Head of caudate nucleus (tissue), 42 donors: ENCODE measurements around the gene NPTX2.

Experiments
- DNase-seq, 42 donors: peaks; one replicate each; pipeline versions ENCODE4 v3.0.0 to v3.0.0-alpha.2; 2020 to 2021; ENCODE audit warnings: mixed read lengths in 7 of 42
- intact Hi-C: fragments of 100-400 bp; cut with DNase I; formaldehyde crosslinking; loops from one replicate; pipeline ENCODE4 v1.15.0; 2022

Gene NPTX2

DNA sequence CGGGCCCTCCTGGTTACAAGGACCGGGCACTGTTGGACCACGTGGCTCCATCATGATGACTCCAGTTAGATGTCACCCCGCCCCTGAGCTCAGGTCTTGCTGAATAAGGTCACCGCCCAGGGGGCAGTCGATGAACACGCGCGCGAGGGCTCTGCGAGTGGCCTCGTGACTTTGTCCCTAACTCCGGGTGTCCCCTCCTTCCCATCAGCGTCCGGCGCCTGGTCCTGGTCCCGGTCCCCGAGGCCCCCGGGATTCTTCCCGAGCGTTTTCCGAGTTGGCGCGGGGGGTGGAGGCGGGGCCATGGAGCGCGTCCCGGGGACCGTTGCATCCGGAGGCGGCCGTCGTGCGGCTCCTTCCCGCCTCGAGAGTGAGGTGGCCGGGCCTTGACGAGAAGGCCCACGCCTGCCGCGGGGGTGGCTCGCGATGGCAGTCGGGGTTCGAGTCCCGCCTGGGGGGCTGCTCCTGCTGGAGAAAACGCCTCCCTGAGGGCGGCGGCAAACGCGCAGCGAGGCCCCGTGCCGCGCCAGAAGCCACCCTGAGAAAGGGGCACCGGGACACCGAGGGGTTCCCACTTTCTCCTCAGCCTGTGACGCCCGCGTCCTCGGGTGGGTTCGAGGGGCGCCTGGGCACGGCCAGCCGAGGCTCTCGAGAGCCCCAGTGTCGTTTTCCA, 569 bp upstream of the NPTX2 start:
- peak in 8 of 42 donors; percentile 10 to 47 (median 26) for DNase-seq
- intact Hi-C loops: no loop called here

DNA sequence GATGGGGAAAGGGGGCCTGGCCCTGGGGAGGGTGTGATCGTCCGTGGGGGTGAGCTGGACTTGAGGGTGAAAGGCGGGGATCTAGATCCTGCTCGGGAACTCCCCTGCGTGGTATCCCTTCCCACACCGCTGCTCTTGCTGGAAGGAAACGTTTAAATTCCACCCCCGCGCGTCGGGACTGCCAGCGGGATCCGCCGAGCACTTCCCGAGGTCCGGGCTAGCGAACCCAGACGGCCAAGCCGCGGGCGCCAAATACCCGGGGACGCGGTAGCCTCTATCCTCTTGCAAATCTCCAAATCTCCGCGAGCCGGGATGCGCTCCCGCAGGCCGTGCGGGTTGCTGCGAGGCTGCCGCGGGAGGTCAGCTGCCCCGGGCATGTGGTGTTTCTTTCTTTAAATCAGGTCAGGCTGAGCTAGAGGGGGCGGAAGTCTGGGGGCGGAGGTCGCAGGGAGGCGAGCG, 904 bp downstream of the NPTX2 start:
- intact Hi-C loops: no loop called here

DNA sequence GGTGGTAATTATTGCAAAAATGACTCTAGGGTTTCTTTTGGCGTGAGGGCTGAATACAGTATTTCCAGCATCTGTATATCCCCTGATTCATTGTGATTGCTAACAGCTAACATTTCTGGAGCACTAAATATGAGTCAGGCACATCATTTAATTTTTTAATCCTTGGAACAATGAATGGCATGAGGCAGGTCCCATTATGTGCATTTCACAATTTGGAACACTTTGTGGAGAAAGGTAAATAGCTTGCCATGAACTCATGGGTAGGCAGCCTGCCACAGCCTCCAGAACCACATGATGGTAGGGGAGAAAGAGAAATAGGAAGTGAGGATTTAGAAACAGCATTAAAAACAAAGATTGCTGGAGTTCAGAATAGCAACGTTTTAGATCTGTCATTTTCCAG, 1.7 kb downstream of the NPTX2 start:
- DNase-seq: peak in 1 of 42 donors; percentile 39
- intact Hi-C loops: no loop called here

More for the DNA sequence above, 904 bp downstream of the NPTX2 start:
- peak in 14 of 42 donors; percentile 8 to 59 (median 31) for DNase-seq

DNA sequence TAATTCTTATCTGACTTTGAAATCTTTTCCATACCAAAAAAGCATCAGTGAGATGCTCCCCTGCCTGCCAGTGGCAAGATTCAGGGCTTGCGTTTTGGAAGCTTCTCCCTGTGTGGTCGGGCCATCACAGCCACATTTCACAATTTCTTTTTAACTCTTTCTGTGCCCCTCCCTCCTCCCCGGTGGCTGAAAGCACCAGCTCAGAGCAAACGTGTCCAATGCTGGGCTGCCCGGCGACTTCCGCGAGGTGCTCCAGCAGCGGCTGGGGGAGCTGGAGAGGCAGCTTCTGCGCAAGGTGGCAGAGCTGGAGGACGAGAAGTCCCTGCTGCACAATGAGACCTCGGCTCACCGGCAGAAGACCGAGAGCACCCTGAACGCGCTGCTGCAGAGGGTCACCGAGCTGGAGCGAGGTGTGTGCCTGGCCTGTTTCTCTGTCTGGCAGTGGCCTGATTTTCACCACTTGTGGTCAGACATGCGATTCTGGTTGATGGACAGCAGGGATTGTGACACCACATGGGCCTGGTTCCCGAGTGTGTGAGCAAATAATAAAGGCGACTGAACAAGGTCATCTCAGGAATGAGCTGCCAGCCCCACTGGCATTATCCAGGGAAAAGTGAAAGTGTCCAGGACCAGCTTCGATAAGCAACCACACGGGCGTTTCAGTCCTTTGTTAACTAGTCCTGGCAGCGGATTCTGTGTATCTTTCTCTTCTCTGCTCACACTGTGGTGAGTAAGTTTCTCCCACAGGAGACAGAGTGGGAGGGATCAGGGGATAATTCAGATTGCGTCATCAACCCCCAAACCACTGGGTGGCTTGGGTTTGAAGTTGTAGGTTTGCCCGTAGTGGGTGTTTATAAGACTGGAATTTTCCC, 2.6 kb downstream of the NPTX2 start:
- DNase-seq: peak in 17 of 42 donors; percentile 14 to 65 (median 34)
- intact Hi-C loops: no loop called here

DNA sequence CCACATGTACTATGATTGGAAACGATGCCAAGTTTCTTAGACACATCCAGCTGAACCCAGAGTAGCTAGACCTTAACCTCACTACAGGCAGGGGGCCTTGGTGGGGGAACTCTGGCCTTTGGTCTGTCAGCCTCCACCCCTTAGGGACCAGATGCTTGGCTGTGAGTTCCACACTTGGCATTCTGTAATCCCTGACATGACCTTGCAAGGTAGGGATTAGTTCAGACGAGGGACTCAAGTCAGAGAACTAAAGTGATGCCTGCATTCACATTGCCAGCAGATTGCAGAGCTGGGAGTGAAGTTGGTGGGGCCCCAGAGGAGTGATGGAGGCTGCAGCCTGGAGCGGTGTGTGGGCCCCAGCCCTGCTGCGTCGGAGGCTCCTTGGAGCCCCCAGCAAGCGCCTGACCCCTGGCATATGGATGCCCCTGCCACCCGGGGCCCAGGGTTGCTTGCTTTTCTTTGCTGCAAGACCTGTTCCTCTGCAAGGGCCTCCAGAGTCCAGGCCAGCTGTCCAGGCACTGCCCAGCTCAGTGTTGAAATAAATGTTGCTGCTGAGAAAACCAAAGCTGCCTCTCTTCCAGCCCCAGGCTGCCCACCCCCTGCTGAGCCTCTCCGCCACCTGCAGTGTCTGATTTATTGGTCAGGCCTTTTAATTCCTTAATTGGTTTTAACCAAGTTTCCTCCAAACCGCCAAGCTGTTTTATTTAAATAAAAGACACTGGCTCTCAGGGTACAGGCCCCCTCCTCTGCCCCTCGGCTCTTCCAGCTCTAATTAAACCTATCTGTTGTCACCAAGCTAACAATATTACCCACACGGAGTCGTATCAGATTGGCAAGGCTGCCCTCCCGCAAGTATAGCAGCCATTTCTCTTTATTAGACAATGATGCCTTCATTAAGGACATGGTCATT, 4.7 kb downstream of the NPTX2 start:
- peak in 1 of 42 donors; percentile 33 for DNase-seq
- intact Hi-C loops: no loop called here

DNA sequence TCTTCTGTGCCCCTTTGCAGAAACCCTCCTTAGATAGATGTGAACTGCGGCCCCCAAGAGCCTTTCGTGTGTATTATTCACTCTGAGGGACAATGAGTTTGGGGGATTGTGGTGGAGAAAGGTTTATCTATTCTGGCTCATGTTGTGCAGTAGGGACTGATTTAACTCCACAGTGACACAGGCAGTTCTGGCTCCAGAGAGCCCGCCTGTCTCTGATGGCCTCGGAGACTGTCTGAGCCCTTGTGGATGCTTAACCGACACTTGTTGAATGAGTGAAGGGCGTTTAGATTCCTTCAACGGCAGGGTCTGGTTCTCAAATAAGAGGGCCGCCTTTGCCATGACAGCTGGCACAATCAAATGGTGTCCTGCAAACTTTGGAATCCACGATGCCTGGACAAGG, 5.8 kb downstream of the NPTX2 start:
- peak in 2 of 42 donors; percentile 11 to 20 for DNase-seq
- intact Hi-C loops: no loop called here

DNA sequence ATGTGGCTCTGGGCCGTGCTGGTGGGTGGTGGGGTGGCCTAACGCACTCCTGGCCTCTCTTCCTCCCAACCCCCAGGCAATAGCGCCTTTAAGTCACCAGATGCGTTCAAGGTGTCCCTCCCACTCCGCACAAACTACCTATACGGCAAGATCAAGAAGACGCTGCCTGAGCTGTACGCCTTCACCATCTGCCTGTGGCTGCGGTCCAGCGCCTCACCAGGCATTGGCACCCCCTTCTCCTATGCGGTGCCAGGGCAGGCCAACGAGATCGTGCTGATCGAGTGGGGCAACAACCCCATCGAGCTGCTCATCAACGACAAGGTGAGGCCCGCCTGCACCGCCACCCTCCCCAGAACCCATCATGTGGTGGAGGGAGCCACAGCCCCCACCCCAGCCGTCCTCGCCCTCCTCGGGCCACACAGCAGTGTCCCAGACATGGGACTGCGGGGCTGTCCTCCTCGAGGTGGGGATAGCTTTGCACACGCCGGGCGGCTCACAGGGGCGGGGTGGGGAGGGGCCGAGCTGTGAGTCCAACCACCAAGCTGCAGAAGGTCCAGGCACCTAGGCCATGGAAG, 7.8 kb downstream of the NPTX2 start:
- intact Hi-C loops: no loop called here
- DNase-seq: peak in 1 of 42 donors; percentile 11

DNA sequence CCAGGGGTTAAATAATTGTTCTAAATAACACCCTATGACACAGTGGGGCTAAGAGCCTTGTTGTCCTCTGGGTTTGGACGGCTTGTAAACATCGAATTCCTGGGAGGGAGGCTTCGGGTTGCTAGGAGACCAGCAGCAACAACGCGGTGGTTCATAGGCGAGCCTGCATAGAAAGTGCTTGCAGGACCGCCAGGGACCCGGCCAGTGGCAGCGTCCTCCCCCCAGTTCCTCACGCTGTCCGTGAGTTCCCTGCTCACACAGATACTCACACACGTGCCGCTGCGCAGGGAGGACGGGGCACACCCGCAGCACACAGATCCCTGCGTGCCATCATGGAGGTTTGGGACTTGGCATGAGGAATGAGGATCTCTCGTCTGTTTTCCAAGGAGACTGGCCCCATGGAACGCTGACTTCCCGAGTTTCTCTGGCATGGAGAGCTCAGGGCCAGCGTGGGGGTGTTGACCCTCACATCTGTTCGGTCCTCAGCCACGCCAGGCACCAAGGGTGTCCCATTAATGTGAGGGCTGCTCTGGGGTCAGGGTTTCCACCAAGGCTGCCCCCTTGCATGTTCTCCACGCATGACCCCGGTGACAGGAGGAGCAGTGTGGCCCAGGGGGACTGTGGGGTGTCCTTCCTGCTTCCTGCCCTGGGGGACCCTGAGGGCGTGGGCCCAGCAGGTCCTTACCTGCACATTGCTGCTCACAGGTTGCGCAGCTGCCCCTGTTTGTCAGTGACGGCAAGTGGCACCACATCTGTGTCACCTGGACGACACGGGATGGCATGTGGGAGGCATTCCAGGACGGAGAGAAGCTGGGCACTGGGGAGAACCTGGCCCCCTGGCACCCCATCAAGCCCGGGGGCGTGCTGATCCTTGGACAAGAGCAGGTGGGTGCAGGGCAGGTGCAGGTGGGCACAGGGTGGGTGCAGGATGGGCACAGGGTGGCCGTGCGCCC, 9.7 kb downstream of the NPTX2 start:
- intact Hi-C loops: no loop called here
- peak in 1 of 42 donors; percentile 19 for DNase-seq

DNA sequence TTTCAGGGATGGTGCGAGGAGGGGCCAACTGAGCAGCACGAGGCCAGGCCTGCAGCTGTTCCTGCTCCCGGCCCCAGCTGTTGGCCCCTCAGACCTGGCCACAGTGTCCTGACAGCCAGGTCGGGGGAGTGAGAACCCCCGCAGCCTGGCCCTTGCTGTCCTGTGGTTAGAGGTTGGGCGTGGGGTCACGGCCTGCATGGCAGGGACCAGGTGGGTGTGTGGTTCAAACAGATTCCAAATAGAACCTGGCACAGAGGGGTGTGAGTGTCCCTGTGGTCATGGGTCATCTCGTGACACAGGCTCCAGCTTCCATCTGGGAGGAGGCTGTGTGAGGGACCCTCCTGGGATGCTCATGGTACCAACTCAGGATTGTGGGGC, 10.3 kb downstream of the NPTX2 start:
- intact Hi-C loops: no loop called here
- DNase-seq: no peak

DNA sequence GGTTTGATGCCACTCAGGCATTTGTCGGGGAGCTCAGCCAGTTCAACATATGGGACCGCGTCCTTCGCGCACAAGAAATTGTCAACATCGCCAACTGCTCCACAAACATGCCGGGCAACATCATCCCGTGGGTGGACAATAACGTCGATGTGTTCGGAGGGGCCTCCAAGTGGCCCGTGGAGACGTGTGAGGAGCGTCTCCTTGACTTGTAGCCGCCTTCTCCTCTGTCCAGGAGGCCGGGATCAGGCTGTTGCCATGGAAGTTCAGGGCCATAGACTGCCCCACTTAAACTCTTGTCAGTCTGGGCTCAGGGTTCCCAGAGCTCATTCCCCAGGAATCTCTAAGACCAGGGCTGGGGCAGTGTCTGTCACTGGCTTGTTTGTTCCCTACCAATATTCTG, 11.3 kb downstream of the NPTX2 start:
- DNase-seq: peak in 1 of 42 donors; percentile 22
- intact Hi-C loops: no loop called here

DNA sequence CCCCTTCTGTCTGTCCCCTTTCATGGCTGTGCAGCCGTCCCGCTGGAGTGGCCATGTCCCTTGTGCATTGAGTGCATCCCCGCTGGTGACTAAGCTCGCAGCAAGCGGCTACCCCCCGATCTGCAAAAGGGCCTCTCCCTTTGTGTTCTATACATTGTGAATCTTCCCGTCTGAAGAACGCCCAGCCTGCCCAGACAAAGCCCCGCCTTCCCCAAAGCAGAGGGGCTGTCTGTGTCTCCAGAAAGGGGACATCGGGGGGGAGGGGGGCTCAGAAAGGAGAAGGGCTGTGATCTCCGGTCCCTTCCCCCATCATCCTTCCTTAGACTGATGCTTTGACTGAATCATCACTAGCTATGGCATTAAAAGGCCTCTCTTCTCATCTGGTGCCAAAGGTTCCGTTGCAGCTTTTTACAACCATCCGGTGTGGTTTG, 11.9 kb downstream of the NPTX2 start:
- DNase-seq: no peak
- intact Hi-C loops: no loop called here

DNA sequence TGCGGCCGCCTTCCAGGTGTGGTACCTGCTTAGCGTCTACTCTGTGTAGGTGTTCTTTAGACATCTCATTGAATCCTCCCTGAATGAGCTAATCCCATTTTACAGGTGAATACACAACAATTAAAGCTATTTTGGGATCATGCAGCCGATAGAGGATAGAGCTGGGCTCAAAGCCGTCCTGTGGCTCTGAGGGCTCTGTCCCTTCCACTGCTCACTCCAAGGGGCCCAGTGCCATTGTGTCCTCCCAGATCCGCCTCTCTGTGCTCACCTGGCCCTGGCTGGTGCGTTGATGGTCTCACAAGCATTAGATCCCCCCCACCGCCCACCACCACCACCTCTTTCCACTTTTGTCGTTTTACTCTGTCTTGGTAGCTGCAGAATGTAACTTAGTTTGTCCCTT, 13.1 kb downstream of the NPTX2 start:
- intact Hi-C loops: no loop called here
- peak in 1 of 42 donors; percentile 12 for DNase-seq

DNA sequence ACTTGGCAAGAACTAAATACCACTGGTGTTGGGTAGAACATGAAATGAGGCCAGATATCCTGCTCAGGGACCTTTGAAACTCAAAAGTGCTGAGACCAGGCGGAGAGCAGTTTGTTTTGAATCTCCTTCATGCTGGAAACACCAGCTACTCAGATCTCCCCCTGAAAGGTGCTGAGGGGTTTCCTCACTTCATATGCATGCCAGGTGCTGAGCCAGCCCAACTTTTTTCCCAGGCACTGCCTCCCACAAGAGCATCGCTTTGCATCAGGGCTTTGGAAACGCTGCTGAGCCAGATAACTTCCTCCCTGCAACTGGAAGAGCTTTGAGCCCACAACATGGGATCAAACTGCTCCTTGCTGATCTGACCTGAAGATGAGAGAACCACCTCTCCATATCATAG, 13.7 kb downstream of the NPTX2 start:
- intact Hi-C loops: no loop called here
- DNase-seq: no peak

DNA sequence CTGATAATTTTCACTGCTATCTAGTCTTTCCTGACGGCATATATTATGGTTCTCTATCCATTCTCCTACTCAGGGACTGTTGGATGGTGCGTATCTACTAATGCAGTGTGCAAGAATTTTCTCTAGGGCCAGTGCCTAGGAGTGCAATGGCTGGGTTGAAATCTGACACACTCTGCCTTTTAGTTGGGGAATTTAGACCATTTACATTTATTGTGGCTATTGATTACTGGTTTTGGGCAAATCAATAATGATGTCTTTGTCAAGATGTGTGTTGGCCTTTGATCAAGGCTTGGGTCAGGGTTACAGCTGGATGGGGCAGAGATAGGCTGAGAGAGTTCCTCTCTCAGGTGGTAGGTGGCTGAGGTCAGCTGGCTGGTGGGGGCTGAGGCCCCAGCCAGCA, 21.8 kb downstream of the NPTX2 start:
- peak in 1 of 42 donors; percentile 1 for DNase-seq
- intact Hi-C loops: no loop called here

DNA sequence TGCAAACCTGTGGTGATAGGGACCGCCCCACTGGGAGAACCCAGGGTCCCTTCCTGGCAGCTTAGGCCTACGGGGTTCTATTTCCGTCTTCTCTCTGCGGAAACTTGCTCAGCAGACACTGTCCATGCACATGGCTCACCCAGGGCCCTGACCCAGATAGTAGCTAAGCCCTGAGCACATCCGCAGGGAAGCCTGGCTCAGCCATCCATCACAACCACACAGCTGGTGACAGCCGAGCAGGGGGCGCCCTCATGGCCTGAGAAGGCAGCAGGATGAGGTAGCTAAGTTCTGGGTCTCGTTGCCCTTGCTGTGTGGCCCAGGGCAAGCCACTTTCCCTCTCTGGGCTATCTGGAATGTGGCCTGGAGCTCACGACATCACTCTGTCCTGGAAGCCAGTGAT, 23.3 kb downstream of the NPTX2 start:
- DNase-seq: peak in 1 of 42 donors; percentile 11
- intact Hi-C loops: no loop called here

DNA sequence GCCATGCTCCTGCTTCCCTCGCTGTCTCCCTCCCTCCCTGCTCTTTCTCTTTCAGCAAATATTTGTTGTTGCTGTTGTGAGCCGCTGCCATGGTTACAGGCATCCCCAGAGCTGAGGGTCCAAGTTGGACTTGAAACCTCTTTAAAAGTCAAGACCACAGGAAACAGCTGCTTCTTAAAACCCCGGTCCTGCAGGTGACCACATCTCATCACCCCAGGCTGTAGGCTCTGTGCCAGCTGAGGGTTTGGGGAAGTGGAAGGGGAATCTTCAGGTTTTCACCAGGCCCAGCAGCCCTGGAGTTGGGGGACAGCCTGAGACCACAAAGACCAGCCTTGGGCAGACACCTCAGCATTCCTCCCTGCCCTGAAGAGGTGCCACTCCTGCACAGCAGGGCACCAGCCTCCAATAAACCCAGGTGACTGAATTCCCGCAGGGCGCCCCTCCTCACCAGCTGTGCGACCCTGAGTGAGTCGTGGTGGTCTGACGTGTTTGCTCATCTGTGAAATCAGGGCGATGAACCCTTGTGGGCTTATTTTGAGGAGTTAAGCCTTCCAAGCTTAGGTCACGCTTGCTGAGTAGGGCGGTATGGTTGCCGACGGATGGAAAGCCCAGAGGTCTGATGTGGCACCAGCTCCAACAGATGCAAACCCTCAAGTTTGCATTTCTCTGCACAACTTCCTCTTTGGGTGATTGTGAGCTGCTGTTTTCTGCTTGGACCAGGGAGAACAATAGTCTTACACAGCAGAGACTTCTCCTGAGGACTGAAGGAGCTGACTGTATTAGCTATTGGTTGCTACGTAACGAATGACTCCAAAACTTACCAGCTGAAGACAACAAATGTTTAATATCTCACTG, 24.8 kb downstream of the NPTX2 start:
- intact Hi-C loops: no loop called here
- DNase-seq: no peak
